H1 (cell line): ENCODE results near the gene FOXQ1. TPM values are rescaled to one million over a fixed set of nuclear protein-coding genes. Genes with fewer than 3 reads are reported as not detected.

Experiments
- CTCF ChIA-PET: fragments of 300-600 bp; sonication (Branson Sonifier 250); formaldehyde crosslinking; loops from one replicate; lab custom pipeline; 2021; ENCODE audit not compliant: partially characterized antibody; lab: Charles Lee
- POLR2A ChIA-PET: fragments of 300-600 bp; sonication (Branson Sonifier 250); formaldehyde crosslinking; loops from one replicate; lab custom pipeline; 2021; ENCODE audit warnings: inconsistent platforms; ENCODE audit not compliant: partially characterized antibody; lab: Charles Lee
- DNase-seq, 2 experiments: peaks; one replicate each; pipeline versions ENCODE4 v3.0.0 to v3.0.0-alpha.2; 2010 to 2022; ENCODE audit warnings: low spot score in 2 of 2, low read depth in 1 of 2, mixed read lengths in 1 of 2
- FAIRE-seq: peaks from 2 replicates; lab custom pipeline; 2011; peaks lifted over from hg19 to GRCh38; lab: Jason Lieb, UNC
- H2AFZ ChIP-seq: 2 replicates; pipeline ENCODE4 v1.8.1; 2012; ENCODE audit warnings: low read length, inconsistent platforms
- H2AK5ac ChIP-seq: 2 replicates; pipeline ENCODE4 v1.6.1; 2013; ENCODE audit warnings: low read depth, low read length
- H2BK120ac ChIP-seq: replicated peaks from 2 replicates; pipeline ENCODE3; 2013; ENCODE audit warnings: low read depth, low read length, inconsistent platforms
- H2BK12ac ChIP-seq: 2 replicates; pipeline ENCODE4 v1.6.1; 2013; ENCODE audit warnings: low read depth, low read length
- H2BK15ac ChIP-seq: 2 replicates; pipeline ENCODE4 v1.6.1; 2013; ENCODE audit warnings: low read length
- H2BK20ac ChIP-seq: 2 replicates; pipeline ENCODE4 v1.6.1; 2013; ENCODE audit warnings: low read length
- H2BK5ac ChIP-seq: 2 replicates; pipeline ENCODE4 v1.6.1; 2013; ENCODE audit warnings: low read depth, low read length
- H3K14ac ChIP-seq: 2 replicates; pipeline ENCODE4 v1.6.1; 2013; ENCODE audit warnings: inconsistent platforms; ENCODE audit not compliant: insufficient read length
- H3K18ac ChIP-seq: 2 replicates; pipeline ENCODE4 v1.6.1; 2013; ENCODE audit warnings: low read length; ENCODE audit errors: extremely low read depth
- H3K23ac ChIP-seq: 2 replicates; pipeline ENCODE4 v1.6.1; 2013; ENCODE audit warnings: inconsistent platforms; ENCODE audit not compliant: insufficient read length
- H3K23me2 ChIP-seq: 2 replicates; pipeline ENCODE4 v1.6.1; 2013; ENCODE audit warnings: low read depth, low read length
- H3K27ac ChIP-seq: 2 replicates; pipeline ENCODE4 v1.6.1; 2011; ENCODE audit warnings: low read depth, low read length, inconsistent platforms
- H3K27me3 ChIP-seq, 4 experiments: replicated peaks in 1 of 4; 1 replicate in 1 of 4; 2 replicates in 3 of 4; pipeline versions ENCODE4 v1.6.1 to v1.8.1; 2011 to 2013; ENCODE audit warnings: low read length in 3 of 4, mild to moderate bottlenecking in 3 of 4, inconsistent platforms in 2 of 4, mixed read lengths in 2 of 4, moderate library complexity in 1 of 4; ENCODE audit not compliant: control insufficient read depth in 3 of 4, insufficient read depth in 3 of 4; ENCODE audit errors: extremely low read depth in 1 of 4
- H3K36me3 ChIP-seq, 4 experiments: 2 replicates each; pipeline versions ENCODE4 v1.6.1 to v1.8.1; 2011 to 2013; ENCODE audit warnings: mild to moderate bottlenecking in 4 of 4, low read length in 3 of 4, moderate library complexity in 2 of 4, control low read depth in 1 of 4, inconsistent platforms in 1 of 4; ENCODE audit not compliant: insufficient read depth in 4 of 4, control insufficient read depth in 2 of 4
- H3K4ac ChIP-seq: replicated peaks from 2 replicates; pipeline ENCODE3; 2013; ENCODE audit warnings: low read length, low read depth, mixed read lengths, inconsistent platforms; ENCODE audit not compliant: insufficient read length
- H3K4me1 ChIP-seq, 4 experiments: replicated peaks in 1 of 4; 1 replicate in 1 of 4; 2 replicates in 3 of 4; pipeline versions ENCODE4 v1.6.1 to v1.8.1; 2011 to 2013; ENCODE audit warnings: low read length in 3 of 4, inconsistent platforms in 2 of 4, mixed read lengths in 1 of 4; ENCODE audit not compliant: insufficient read depth in 4 of 4, control insufficient read depth in 3 of 4
- H3K4me2 ChIP-seq, 2 experiments: 2 replicates each; pipeline versions ENCODE4 v1.6.1 to v1.8.1; 2011 to 2013; ENCODE audit warnings: low read depth in 2 of 2, low read length in 2 of 2, control low read depth in 1 of 2, inconsistent platforms in 1 of 2, mild to moderate bottlenecking in 1 of 2; ENCODE audit not compliant: insufficient read depth in 1 of 2
- H3K4me3 ChIP-seq, 4 experiments: fragments of 200-600, 300-600 bp in 1 of 4; sonication (generic), shearing (Covaris generic), sonication (Bioruptor Twin) in 1 of 4; 2 replicates each; pipeline versions ENCODE4 v1.5.1 to v1.8.1; 2011 to 2016; ENCODE audit warnings: low read length in 4 of 4, low read depth in 3 of 4, control low read depth in 2 of 4, inconsistent platforms in 2 of 4, mild to moderate bottlenecking in 2 of 4, mixed read lengths in 1 of 4, moderate library complexity in 1 of 4; ENCODE audit not compliant: insufficient read depth in 2 of 4; ENCODE audit errors: extremely low read depth in 1 of 4
- H3K56ac ChIP-seq: replicated peaks from 2 replicates; pipeline ENCODE3; 2013; ENCODE audit warnings: low read depth, mild to moderate bottlenecking, mixed read lengths, low read length, inconsistent platforms; ENCODE audit not compliant: insufficient read length
- H3K79me1 ChIP-seq: 2 replicates; pipeline ENCODE4 v1.6.1; 2013; ENCODE audit warnings: low read depth, low read length, control low read depth
- H3K79me2 ChIP-seq, 2 experiments: 2 replicates each; pipeline versions ENCODE4 v1.6.1 to v1.8.1; 2012 to 2013; ENCODE audit warnings: low read length in 2 of 2, mild to moderate bottlenecking in 2 of 2, inconsistent platforms in 1 of 2; ENCODE audit not compliant: insufficient read depth in 2 of 2, control insufficient read depth in 1 of 2
- H3K9ac ChIP-seq, 4 experiments: replicated peaks in 1 of 4; 1 replicate in 1 of 4; 2 replicates in 3 of 4; pipeline versions ENCODE4 v1.6.1 to v1.8.1; 2011 to 2013; ENCODE audit warnings: low read depth in 3 of 4, low read length in 3 of 4, control low read depth in 2 of 4, mild to moderate bottlenecking in 2 of 4, moderate library complexity in 2 of 4, inconsistent platforms in 1 of 4; ENCODE audit errors: extremely low read depth in 1 of 4
- H3K9me3 ChIP-seq, 2 experiments: 2 replicates each; pipeline versions ENCODE4 v1.6.1 to v1.8.1; 2012 to 2013; ENCODE audit warnings: mild to moderate bottlenecking in 2 of 2, moderate library complexity in 2 of 2, control low read depth in 1 of 2, inconsistent platforms in 1 of 2, low read depth in 1 of 2, low read length in 1 of 2, mixed read lengths in 1 of 2; ENCODE audit not compliant: insufficient read depth in 2 of 2
- H4K20me1 ChIP-seq, 2 experiments: replicated peaks in 1 of 2; 2 replicates each; pipeline versions ENCODE3 to v1.8.1; 2011 to 2013; ENCODE audit warnings: inconsistent platforms in 2 of 2, low read length in 2 of 2, mild to moderate bottlenecking in 1 of 2; ENCODE audit not compliant: insufficient read depth in 2 of 2, control insufficient read depth in 1 of 2
- H4K5ac ChIP-seq: 2 replicates; pipeline ENCODE4 v1.6.1; 2013; ENCODE audit warnings: low read length, low read depth, mixed read lengths, inconsistent platforms; ENCODE audit not compliant: insufficient read length
- H4K8ac ChIP-seq: 2 replicates; pipeline ENCODE4 v1.8.0; 2013; ENCODE audit warnings: mild to moderate bottlenecking, moderate library complexity, low read length, inconsistent platforms; ENCODE audit not compliant: insufficient read depth; ENCODE audit errors: extremely low read depth
- H4K91ac ChIP-seq: replicated peaks from 2 replicates; pipeline ENCODE3; 2013; ENCODE audit warnings: low read length, mixed read lengths, inconsistent platforms; ENCODE audit not compliant: insufficient read length
- CEBPB ChIP-seq: IDR thresholded peaks from 2 replicates; pipeline ENCODE4 v1.6.1; 2012; ENCODE audit warnings: low read depth, low read length
- CHD2 ChIP-seq: IDR thresholded peaks from 2 replicates; pipeline ENCODE4 v1.6.1; 2012; ENCODE audit warnings: low read length, improper control_type of control experiment
- FOSL1 ChIP-seq: IDR thresholded peaks from 2 replicates; pipeline ENCODE4 v1.6.1; 2011; ENCODE audit warnings: mild to moderate bottlenecking, low read depth, low read length, moderate library complexity; ENCODE audit not compliant: insufficient read depth
- JUND ChIP-seq: IDR thresholded peaks from 2 replicates; pipeline ENCODE4 v1.6.1; 2011; ENCODE audit warnings: mild to moderate bottlenecking, improper control_type of control experiment, low read length
- MAFK ChIP-seq: IDR thresholded peaks from 2 replicates; pipeline ENCODE4 v1.6.1; 2012; ENCODE audit warnings: low read depth, mild to moderate bottlenecking, improper control_type of control experiment, low read length
- RNF2 ChIP-seq: fragments of 200-900, 300-1000 bp; sonication (generic); IDR thresholded peaks from 2 replicates; pipeline ENCODE4 v1.7.1; 2016; ENCODE audit warnings: borderline replicate concordance, low read depth, mild to moderate bottlenecking, antibody characterized with exemption, low read length; ENCODE audit not compliant: poor library complexity, severe bottlenecking; ENCODE audit errors: missing control alignments
- RXRA ChIP-seq: IDR thresholded peaks from 2 replicates; pipeline ENCODE4 v1.6.1; 2011; ENCODE audit warnings: low read depth, mild to moderate bottlenecking, low read length, moderate library complexity; ENCODE audit not compliant: insufficient read depth
- SAP30 ChIP-seq: fragments of 300-600 bp; sonication (generic); IDR thresholded peaks from 2 replicates; pipeline ENCODE4 v1.7.1; 2012; ENCODE audit warnings: low read length, moderate library complexity, mild to moderate bottlenecking, inconsistent platforms; ENCODE audit not compliant: insufficient read depth, insufficient replicate concordance
- SP1 ChIP-seq: IDR thresholded peaks from 2 replicates; pipeline ENCODE4 v1.6.1; 2011; ENCODE audit warnings: low read depth, low read length
- SP2 ChIP-seq: IDR thresholded peaks from 2 replicates; pipeline ENCODE4 v1.6.1; 2012; ENCODE audit warnings: mild to moderate bottlenecking, low read length, inconsistent platforms
- WGBS, 2 experiments: shearing (Covaris generic) in 1 of 2; methylation state at CpG; one replicate each; pipeline versions ENCODE4 v1.1.6 to v1.1.7; 2013 to 2015; ENCODE audit warnings: low lambda C conversion rate in 2 of 2, mixed read lengths in 2 of 2, inconsistent platforms in 1 of 2, low coverage in 1 of 2, missing lambda C conversion rate in 1 of 2; ENCODE audit not compliant: insufficient replicate concordance in 2 of 2, insufficient coverage in 1 of 2, insufficient read length in 1 of 2; ENCODE audit errors: extremely low coverage in 1 of 2, missing lambda C conversion rate in 1 of 2; 5-methylcytosine and 5-hydroxymethylcytosine counted together
- long read RNA-seq, 2 experiments: library from RNA in 1 of 2; library from capped mRNA in 1 of 2; stranded (forward); transcript quantifications; one replicate each; pipeline ENCODE4 v2.0.0, GENCODE V29; 2021; ENCODE audit warnings: inconsistent platforms in 1 of 2
- polyA minus RNA-seq, 3 experiments: library from RNA; depleted of rRNA, polyadenylated mRNA; stranded (reverse); fragments of >200 nt; gene quantifications; 1 replicate in 2 of 3; 2 replicates in 1 of 3; pipeline ENCODE4 v1.2.3, GENCODE V29; 2011
- polyA plus RNA-seq, 7 experiments: library from polyadenylated mRNA; depleted of rRNA in 3 of 7; stranded (reverse) in 5 of 7; unstranded in 2 of 7; fragments of >200 nt in 5 of 7; fragments of 200-250 nt in 2 of 7; gene quantifications; 1 replicate in 5 of 7; 2 replicates in 1 of 7; 4 replicates in 1 of 7; pipeline versions ENCODE4 v1.2.1 to v1.2.3, GENCODE V29; 2011 to 2013; ENCODE audit warnings: missing spikeins in 2 of 7, mixed read lengths in 2 of 7
- total RNA-seq: library from RNA; stranded (reverse); fragmentation: NEBNext Ultra II Directional; extraction: Animal tissue kit (Norgen Biotek cat#: 25700); gene quantifications from 2 replicates; pipeline ENCODE4 v1.2.1, GENCODE V29; 2021

FOXQ1 gene
- total RNA-seq, result not detected in 2 replicates
- polyA plus RNA-seq (2011; rRNA removed), result 0.03 TPM in 2 replicates
- polyA plus RNA-seq (2011; cell fraction: cytosol; rRNA removed), result 0.05 TPM
- polyA plus RNA-seq (2011; cell fraction: nucleus; rRNA removed), result not detected
- 0.14 TPM in 1 of 4 replicates, not detected in the others for polyA plus RNA-seq (2012, experiment 1 of 2)
- polyA plus RNA-seq (2012, experiment 2 of 2), result 0.17 TPM
- polyA plus RNA-seq (2013, experiment 1 of 2), result 0.06 TPM
- polyA plus RNA-seq (2013, experiment 2 of 2), result 0.06 TPM
- polyA minus RNA-seq (2011; rRNA and poly(A)+ RNA removed), result not detected in 2 replicates
- not detected for polyA minus RNA-seq (2011; cell fraction: cytosol; rRNA and poly(A)+ RNA removed)
- polyA minus RNA-seq (2011; cell fraction: nucleus; rRNA and poly(A)+ RNA removed), result 0.30 TPM
- long read RNA-seq, experiment 1, result 0 reads
- long read RNA-seq, experiment 2, result 0 reads

GRCh38 chr6:1311400-1312202 is at the start of gene FOXQ1:
Gene FOXQ1 (plus strand): TSS chr6:1312098. CDS start chr6:1312705, 607 bp downstream.
- Histone ChIP-seq H3K4me3 (peak within 1 kb of the TSS; percentile 36 to 61 (median 44)), H3K56ac (no peak within 1 kb of the TSS), H3K27ac (no peak within 1 kb of the TSS), H2BK120ac (no peak within 1 kb of the TSS), H3K79me2 (no peaks in the 10 kb centered on the region), H4K5ac (no peak within 1 kb of the TSS), H3K23ac (no peak within 1 kb of the TSS), H3K4me1 (peaks cover 0 to 20% (median 5%) of the 10 kb centered on the region in 4 experiments; a peak in 5 of 7 replicates), H4K91ac (no peak within 1 kb of the TSS), H3K23me2 (peaks cover 19% of the 10 kb centered on the region; the same call in 1 of the 2 replicates), H3K14ac (no peak within 1 kb of the TSS), H3K36me3 (no peaks in the 10 kb centered on the region; a peak in 1 of 8 replicates), H3K4ac (no peak within 1 kb of the TSS), H3K9me3 (no peaks in the 10 kb centered on the region), H3K18ac (no peak within 1 kb of the TSS), H3K79me1 (no peaks in the 10 kb centered on the region), H2AFZ (peak within 1 kb of the TSS; percentile 91; the same call in 1 of the 2 replicates), H2BK5ac (no peak within 1 kb of the TSS), H3K27me3 (peaks cover 76 to 90% (median 86%) of the 10 kb centered on the region in 4 experiments), H2AK5ac (no peak within 1 kb of the TSS), H3K4me2 (peak within 1 kb of the TSS; percentile 78 to 87), H2BK15ac (no peak within 1 kb of the TSS), H4K8ac (no peak within 1 kb of the TSS), H2BK12ac (no peak within 1 kb of the TSS), H2BK20ac (no peak within 1 kb of the TSS), H4K20me1 (peaks cover 11 to 13% of the 10 kb centered on the region in 2 experiments), H3K9ac (no peak within 1 kb of the TSS)
- 2% methylated on average over 44 of the region's 75 CpGs; no CpG with 5 or more reads in 1 of the 2 experiments for WGBS, 2 experiments
- peak in 1 of 2 experiments; percentile 81 for DNase-seq
- ChIA-PET POLR2A (interaction anchor here (1.1 kb wide), 1 partner anchor 74 kb away, joined by 3 read pairs; no protein-coding TSS in a partner anchor), CTCF (interaction anchor here (0.7 to 2.5 kb wide), 20 partner anchors 11 to 359 kb away, joined by 3 to 10 read pairs (median 3); no protein-coding TSS in a partner anchor)
- FAIRE-seq, result no peak
- no peak for TF ChIP-seq RXRA
- no peak for TF ChIP-seq SP1
- TF ChIP-seq RNF2, result peak; percentile 61
- no peak for TF ChIP-seq JUND
- TF ChIP-seq FOSL1, result no peak
- no peak for TF ChIP-seq CEBPB
- TF ChIP-seq SAP30, result no peak
- no peak for TF ChIP-seq SP2
- TF ChIP-seq CHD2, result no peak
- no peak for TF ChIP-seq MAFK
